Endothelial cell of umbilical vein (primary cell): ENCODE data around the gene KRTAP12-3.

Experiments
- CTCF ChIP-seq, 2 donors: IDR thresholded peaks; 1 replicate in 1 of 2; 2 replicates in 1 of 2; pipeline ENCODE4 v1.5.1; 2011; ENCODE audit warnings: low read length in 2 of 2, mild to moderate bottlenecking in 2 of 2, moderate library complexity in 2 of 2, control low read depth in 1 of 2, inconsistent platforms in 1 of 2, low read depth in 1 of 2; ENCODE audit not compliant: insufficient read depth in 1 of 2; ENCODE audit errors: extremely low read depth in 1 of 2
- EZH2 ChIP-seq: IDR thresholded peaks from 2 replicates; pipeline ENCODE4 v1.6.1; 2012; ENCODE audit warnings: borderline replicate concordance, low read depth, mild to moderate bottlenecking, moderate library complexity, low read length, inconsistent platforms; ENCODE audit not compliant: severe bottlenecking
- FOS ChIP-seq: IDR thresholded peaks from 2 replicates; pipeline ENCODE4 v1.6.1; 2011; ENCODE audit warnings: mild to moderate bottlenecking, low read length, moderate library complexity, borderline replicate concordance; ENCODE audit not compliant: insufficient read depth
- GATA2 ChIP-seq: IDR thresholded peaks from 2 replicates; pipeline ENCODE4 v1.7.0; 2011; ENCODE audit warnings: low read depth, mild to moderate bottlenecking, moderate library complexity, mixed read lengths, low read length; ENCODE audit not compliant: insufficient read length, insufficient read depth
- MAX ChIP-seq: IDR thresholded peaks from 2 replicates; pipeline ENCODE4 v1.6.1; 2011; ENCODE audit not compliant: insufficient read depth, insufficient read length
- MYC ChIP-seq: IDR thresholded peaks from one replicate; pipeline ENCODE4 v1.6.1; 2011; ENCODE audit warnings: mild to moderate bottlenecking, low read depth, low read length
- POLR2A ChIP-seq: IDR thresholded peaks from 2 replicates; pipeline ENCODE4 v1.6.1; 2012; ENCODE audit warnings: low read depth, mild to moderate bottlenecking, control low read depth, low read length
- POLR2AphosphoS5 ChIP-seq: IDR thresholded peaks from 2 replicates; pipeline ENCODE4 v1.6.1; 2012; ENCODE audit warnings: low read depth, mild to moderate bottlenecking, control low read depth, low read length, moderate library complexity; ENCODE audit not compliant: insufficient read depth

- no peak for TF ChIP-seq POLR2A
- no peak for TF ChIP-seq EZH2
- no peak for TF ChIP-seq CTCF (IDR thresholded peaks at IDR 0.05; ENCODE audit: extremely low read depth in 1 of 2, insufficient read depth in 1 of 2, low read depth in 1 of 2, low read length in 2 of 2)
- TF ChIP-seq POLR2AphosphoS5 = no peak
- TF ChIP-seq MAX = no peak
- no peak for TF ChIP-seq MYC
- no peak for TF ChIP-seq FOS
- TF ChIP-seq GATA2 = no peak
These were observed 8.1 kb upstream of the KRTAP12-3 start for GRCh38 chr21:44649521-44650100.
